Stomach smooth muscle (tissue), 2 donors: Measurements from ENCODE around the gene CPLX4.

Experiments
- H3K27ac ChIP-seq: one replicate; pipeline ENCODE4 v1.7.0; 2013; ENCODE audit warnings: mild to moderate bottlenecking, low read length, inconsistent platforms
- H3K27me3 ChIP-seq, 2 donors: one replicate each; pipeline ENCODE4 v1.7.0; 2013; ENCODE audit warnings: low read length in 2 of 2; ENCODE audit not compliant: insufficient read depth in 2 of 2, control insufficient read depth in 1 of 2
- H3K36me3 ChIP-seq, 2 donors: one replicate each; pipeline ENCODE4 v1.7.0; 2013; ENCODE audit warnings: low read length in 2 of 2; ENCODE audit not compliant: control insufficient read depth in 2 of 2, insufficient read depth in 2 of 2
- H3K4me1 ChIP-seq: one replicate; pipeline ENCODE4 v1.7.0; 2013; ENCODE audit warnings: low read length; ENCODE audit not compliant: control insufficient read depth, insufficient read depth
- H3K4me3 ChIP-seq, 2 donors: one replicate each; pipeline ENCODE4 v1.7.0; 2013; ENCODE audit warnings: low read length in 2 of 2
- H3K9ac ChIP-seq, 2 donors: one replicate each; pipeline ENCODE4 v1.7.0; 2013; ENCODE audit warnings: low read length in 2 of 2, mild to moderate bottlenecking in 1 of 2
- H3K9me3 ChIP-seq, 2 donors: one replicate each; pipeline ENCODE4 v1.7.0; 2013; ENCODE audit warnings: low read length in 2 of 2; ENCODE audit not compliant: control insufficient read depth in 2 of 2
- donor health status: healthy.
- donor health status: Pancreatic carcinoma.

Gene CPLX4

GRCh38 chr18:59318460-59319050, at the start of gene CPLX4:
CPLX4 (minus strand) TSS chr18:59318649; CDS start chr18:59318462, 187 bp downstream.
- no peak within 1 kb of the TSS for H3K9ac ChIP-seq
- no peaks in the 10 kb centered on the region for H3K4me1 ChIP-seq
- no peaks in the 10 kb centered on the region for H3K36me3 ChIP-seq
- H3K4me3 ChIP-seq: no peak within 1 kb of the TSS
- no peaks in the 10 kb centered on the region for H3K27me3 ChIP-seq
- no peak within 1 kb of the TSS for H3K27ac ChIP-seq
- no peaks in the 10 kb centered on the region for H3K9me3 ChIP-seq

- Histone ChIP-seq H3K4me3 (peak overlapping the region; percentile 72 to 87), H3K27ac (no peak overlapping the region), H3K4me1 (no peaks in the 10 kb centered on the region), H3K9me3 (no peaks in the 10 kb centered on the region), H3K9ac (no peak overlapping the region), H3K27me3 (no peaks in the 10 kb centered on the region), H3K36me3 (peaks cover 0 to under 1% of the 10 kb centered on the region in 2 donors)
Measured at GRCh38 chr18:59360381-59360780, 41.9 kb upstream of the CPLX4 start.

- H3K4me1 ChIP-seq: no peaks in the 10 kb centered on the region
- no peaks in the 10 kb centered on the region for H3K9me3 ChIP-seq
- H3K9ac ChIP-seq: peak overlapping the region; percentile 30 to 88
- H3K27ac ChIP-seq: no peak overlapping the region
- peaks cover 6 to 7% of the 10 kb centered on the region in 2 donors for H3K36me3 ChIP-seq
- H3K27me3 ChIP-seq: no peaks in the 10 kb centered on the region
- H3K4me3 ChIP-seq: peak overlapping the region; percentile 72 to 87
Measured at GRCh38 chr18:59359576-59359952, 41.1 kb upstream of the CPLX4 start.

GRCh38 chr18:59358712-59359575, 40.5 kb upstream of the CPLX4 start, which contains the start of gene LMAN1:
LMAN1 (minus strand) TSS chr18:59359265; CDS start chr18:59359244, 21 bp downstream.
- peak within 1 kb of the TSS; percentile 77 to 88 for H3K9ac ChIP-seq
- H3K36me3 ChIP-seq: peaks cover 6 to 7% of the 10 kb centered on the region in 2 donors
- H3K4me3 ChIP-seq: peak within 1 kb of the TSS; percentile 84 to 87
- H3K27ac ChIP-seq: peak within 1 kb of the TSS; percentile 37
- H3K4me1 ChIP-seq: no peaks in the 10 kb centered on the region
- no peaks in the 10 kb centered on the region for H3K27me3 ChIP-seq
- no peaks in the 10 kb centered on the region for H3K9me3 ChIP-seq

GRCh38 chr18:59358414-59358711, 39.9 kb upstream of the CPLX4 start:
- peak overlapping the region; percentile 77 to 88 for H3K9ac ChIP-seq
- H3K27me3 ChIP-seq: no peaks in the 10 kb centered on the region
- peak overlapping the region; percentile 84 to 87 for H3K4me3 ChIP-seq
- no peaks in the 10 kb centered on the region for H3K9me3 ChIP-seq
- H3K36me3 ChIP-seq: peaks cover 6 to 8% of the 10 kb centered on the region in 2 donors
- H3K4me1 ChIP-seq: no peaks in the 10 kb centered on the region
- H3K27ac ChIP-seq: peak overlapping the region; percentile 37

DNA sequence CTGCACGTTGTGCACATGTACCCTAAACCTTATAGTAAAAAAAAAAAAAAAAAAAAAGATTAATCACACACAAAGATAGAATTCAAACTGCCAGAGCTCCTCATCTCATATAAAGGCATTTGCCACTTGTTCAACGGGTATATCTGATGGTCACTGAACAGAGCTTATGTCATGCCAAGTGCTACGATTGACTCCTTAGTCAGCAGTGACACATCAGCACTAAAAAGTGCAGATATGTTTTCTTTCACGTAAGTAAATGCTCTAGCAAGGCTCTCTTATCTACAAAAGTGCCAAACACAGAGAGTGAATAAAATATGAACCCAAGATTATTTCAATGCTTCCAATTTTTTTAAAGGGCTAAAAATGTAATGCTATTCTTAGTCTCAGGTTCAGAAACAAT, 39.5 kb upstream of the CPLX4 start:
- Histone ChIP-seq H3K36me3 (peaks cover 8 to 9% of the 10 kb centered on the region in 2 donors), H3K9me3 (no peaks in the 10 kb centered on the region), H3K4me1 (no peaks in the 10 kb centered on the region), H3K4me3 (peak overlapping the region; percentile 84 to 87), H3K27ac (no peak overlapping the region), H3K27me3 (no peaks in the 10 kb centered on the region), H3K9ac (peak overlapping the region in 1 of 2 donors; percentile 88)

GRCh38 chr18:59354731-59355130, 36.3 kb upstream of the CPLX4 start:
- Histone ChIP-seq H3K27ac (no peak overlapping the region), H3K36me3 (peaks cover 22 to 26% of the 10 kb centered on the region in 2 donors), H3K4me1 (no peaks in the 10 kb centered on the region), H3K9me3 (no peaks in the 10 kb centered on the region), H3K27me3 (no peaks in the 10 kb centered on the region), H3K4me3 (no peak overlapping the region), H3K9ac (no peak overlapping the region)

GRCh38 chr18:59353079-59353680, 34.7 kb upstream of the CPLX4 start:
- Histone ChIP-seq H3K27ac (no peak overlapping the region), H3K9ac (no peak overlapping the region), H3K4me1 (no peaks in the 10 kb centered on the region), H3K4me3 (no peak overlapping the region), H3K27me3 (no peaks in the 10 kb centered on the region), H3K9me3 (no peaks in the 10 kb centered on the region), H3K36me3 (peaks cover 28 to 31% of the 10 kb centered on the region in 2 donors)

DNA sequence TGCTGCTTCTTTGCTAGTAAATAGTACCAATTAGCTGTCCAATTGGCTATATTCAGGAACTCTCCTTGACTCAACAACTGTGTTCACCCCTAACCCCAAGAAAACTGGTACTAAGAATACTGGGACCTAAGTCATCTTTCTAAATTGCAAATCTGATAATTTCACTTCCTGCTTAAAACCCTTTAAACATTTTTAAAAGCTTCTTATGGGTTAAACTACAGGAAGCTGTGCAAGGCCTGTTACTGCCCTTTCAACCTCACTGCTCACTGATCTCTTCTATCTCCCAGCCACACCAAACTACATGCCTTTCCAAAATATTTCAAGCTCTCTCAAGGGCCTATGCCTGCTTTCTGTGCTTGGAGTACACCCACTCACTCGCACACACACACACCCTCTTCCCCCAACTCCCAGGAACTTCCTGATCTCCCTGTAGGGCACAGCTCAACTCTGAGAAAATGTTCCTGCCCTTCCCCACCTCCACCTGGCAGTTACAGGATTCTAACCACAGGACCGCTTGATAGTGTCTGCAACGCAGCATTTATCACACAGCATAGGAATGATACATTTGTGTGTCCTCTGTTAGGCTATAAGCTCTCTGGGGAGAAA, 33.9 kb upstream of the CPLX4 start:
- Histone ChIP-seq H3K27me3 (no peaks in the 10 kb centered on the region), H3K9ac (no peak overlapping the region), H3K4me1 (no peaks in the 10 kb centered on the region), H3K36me3 (peaks cover 33 to 35% of the 10 kb centered on the region in 2 donors), H3K27ac (no peak overlapping the region), H3K4me3 (no peak overlapping the region), H3K9me3 (no peaks in the 10 kb centered on the region)

- peaks cover 0 to 2% of the 10 kb centered on the region in 2 donors for H3K9me3 ChIP-seq
- no peaks in the 10 kb centered on the region for H3K27me3 ChIP-seq
- H3K27ac ChIP-seq: no peak overlapping the region
- H3K4me3 ChIP-seq: no peak overlapping the region
- no peaks in the 10 kb centered on the region for H3K4me1 ChIP-seq
- no peak overlapping the region for H3K9ac ChIP-seq
- H3K36me3 ChIP-seq: peaks cover 27 to 39% of the 10 kb centered on the region in 2 donors
Measured at GRCh38 chr18:59345556-59345955, 27.1 kb upstream of the CPLX4 start.
